GM19023 (cell line): ENCODE measurements around the gene FFAR3.
"Not testable (repeated sequence)": the region's sequence is repeated elsewhere in the genome, so short reads cannot be mapped to it uniquely, and the experiment has no call there.

Experiments
- ATAC-seq: cut with Tn5 transposase; IDR thresholded peaks from one replicate; pipeline ENCODE4 v1.9.1; 2021; ENCODE audit warnings: mild to moderate bottlenecking, moderate library complexity; ENCODE audit not compliant: unreplicated experiment

Gene FFAR3

GRCh38 chr19:35373492-35373891 is 15.2 kb downstream of the FFAR3 start:
- ATAC-seq, result no peak

- not testable (repeated sequence) for ATAC-seq
Measured at GRCh38 chr19:35374031-35374430, 15.8 kb downstream of the FFAR3 start.

- no peak for ATAC-seq
Measured at GRCh38 chr19:35375505-35376307, 17.4 kb downstream of the FFAR3 start.

GRCh38 chr19:35377656-35378055 is 19.4 kb downstream of the FFAR3 start:
- no peak for ATAC-seq

GRCh38 chr19:35378356-35378755 is 20.1 kb downstream of the FFAR3 start:
- ATAC-seq, result no peak

- not testable (repeated sequence) for ATAC-seq
Measured at GRCh38 chr19:35379545-35379944, 21.3 kb downstream of the FFAR3 start.

GRCh38 chr19:35379992-35380391 is 21.7 kb downstream of the FFAR3 start:
- ATAC-seq, result no peak

- no peak for ATAC-seq
Measured at GRCh38 chr19:35380450-35381124, 22.3 kb downstream of the FFAR3 start.

- ATAC-seq, result no peak
Measured at GRCh38 chr19:35381318-35381717, 23.1 kb downstream of the FFAR3 start.

GRCh38 chr19:35381926-35382325 is 23.7 kb downstream of the FFAR3 start:
- ATAC-seq, result no peak

- no peak for ATAC-seq
Measured at GRCh38 chr19:35383536-35383935, 25.3 kb downstream of the FFAR3 start.

GRCh38 chr19:35388277-35389054 is 30.2 kb downstream of the FFAR3 start:
- ATAC-seq, result no peak

GRCh38 chr19:35389192-35389861 is 31.1 kb downstream of the FFAR3 start:
- no peak for ATAC-seq

- no peak for ATAC-seq
Measured at GRCh38 chr19:35392742-35393715, 34.8 kb downstream of the FFAR3 start.

GRCh38 chr19:35395382-35396199 is 37.3 kb downstream of the FFAR3 start:
- no peak for ATAC-seq

- no peak for ATAC-seq
Measured at GRCh38 chr19:35396240-35396885, 38.1 kb downstream of the FFAR3 start.

- no peak for ATAC-seq
Measured at GRCh38 chr19:35397064-35397463, 38.8 kb downstream of the FFAR3 start.

GRCh38 chr19:35398570-35398969 is 40.3 kb downstream of the FFAR3 start:
- no peak for ATAC-seq

- no peak for ATAC-seq
Measured at GRCh38 chr19:35399231-35399630, 41.0 kb downstream of the FFAR3 start.
